ENCODE data around the gene ALKBH3.

DNA sequence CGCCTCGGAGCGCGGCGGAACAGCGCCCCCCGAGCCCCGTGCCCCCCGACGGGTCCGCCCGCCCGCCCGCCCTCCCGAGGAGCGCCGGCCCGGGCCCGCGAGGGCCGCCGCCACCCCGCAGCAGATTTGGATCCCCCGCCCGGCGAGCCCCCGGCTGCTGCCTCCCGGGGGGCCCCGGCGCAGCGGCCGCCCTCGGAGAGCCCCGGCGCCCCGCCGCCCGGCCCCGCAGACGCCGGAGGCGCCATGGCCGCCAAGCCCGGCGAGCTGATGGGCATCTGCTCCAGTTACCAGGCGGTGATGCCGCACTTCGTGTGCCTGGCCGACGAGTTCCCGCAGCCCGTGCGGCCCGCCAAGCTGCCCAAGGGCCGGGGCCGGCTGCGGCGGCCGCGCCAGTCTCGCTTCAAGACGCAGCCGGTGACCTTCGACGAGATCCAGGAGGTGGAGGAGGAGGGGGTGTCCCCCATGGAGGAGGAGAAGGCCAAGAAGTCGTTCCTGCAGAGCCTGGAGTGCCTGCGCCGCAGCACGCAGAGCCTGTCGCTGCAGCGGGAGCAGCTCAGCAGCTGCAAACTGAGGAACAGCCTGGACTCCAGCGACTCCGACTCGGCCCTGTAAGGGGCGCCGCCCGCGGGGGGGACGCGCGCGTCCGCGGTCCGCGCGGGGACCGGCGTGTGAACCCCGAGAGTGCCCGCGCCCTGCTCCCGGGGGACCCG is 62.2 kb downstream of the ALKBH3 start:
- TF ChIP-seq, protein P1, sequence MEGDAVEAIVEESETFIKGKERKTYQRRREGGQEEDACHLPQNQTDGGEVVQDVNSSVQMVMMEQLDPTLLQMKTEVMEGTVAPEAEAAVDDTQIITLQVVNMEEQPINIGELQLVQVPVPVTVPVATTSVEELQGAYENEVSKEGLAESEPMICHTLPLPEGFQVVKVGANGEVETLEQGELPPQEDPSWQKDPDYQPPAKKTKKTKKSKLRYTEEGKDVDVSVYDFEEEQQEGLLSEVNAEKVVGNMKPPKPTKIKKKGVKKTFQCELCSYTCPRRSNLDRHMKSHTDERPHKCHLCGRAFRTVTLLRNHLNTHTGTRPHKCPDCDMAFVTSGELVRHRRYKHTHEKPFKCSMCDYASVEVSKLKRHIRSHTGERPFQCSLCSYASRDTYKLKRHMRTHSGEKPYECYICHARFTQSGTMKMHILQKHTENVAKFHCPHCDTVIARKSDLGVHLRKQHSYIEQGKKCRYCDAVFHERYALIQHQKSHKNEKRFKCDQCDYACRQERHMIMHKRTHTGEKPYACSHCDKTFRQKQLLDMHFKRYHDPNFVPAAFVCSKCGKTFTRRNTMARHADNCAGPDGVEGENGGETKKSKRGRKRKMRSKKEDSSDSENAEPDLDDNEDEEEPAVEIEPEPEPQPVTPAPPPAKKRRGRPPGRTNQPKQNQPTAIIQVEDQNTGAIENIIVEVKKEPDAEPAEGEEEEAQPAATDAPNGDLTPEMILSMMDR (IDR thresholded peaks at IDR 0.05): no peak
- no peak for TF ChIP-seq POLR2A (IDR thresholded peaks at IDR 0.05)
